ENCODE results near the gene ATF5. TPM values are rescaled to one million over a fixed set of nuclear protein-coding genes. Genes with fewer than 3 reads are reported as not detected.
A peak's percentile ranks its signal among the peaks of the same experiment; 100 is the strongest.

Gene ATF5
- total and polyA plus RNA-seq, 2 of the 13 experiments (the other 11 are each of a cell fraction or from before 2014, with no cell fraction given) = 5.2 to 10.3 TPM

DNA sequence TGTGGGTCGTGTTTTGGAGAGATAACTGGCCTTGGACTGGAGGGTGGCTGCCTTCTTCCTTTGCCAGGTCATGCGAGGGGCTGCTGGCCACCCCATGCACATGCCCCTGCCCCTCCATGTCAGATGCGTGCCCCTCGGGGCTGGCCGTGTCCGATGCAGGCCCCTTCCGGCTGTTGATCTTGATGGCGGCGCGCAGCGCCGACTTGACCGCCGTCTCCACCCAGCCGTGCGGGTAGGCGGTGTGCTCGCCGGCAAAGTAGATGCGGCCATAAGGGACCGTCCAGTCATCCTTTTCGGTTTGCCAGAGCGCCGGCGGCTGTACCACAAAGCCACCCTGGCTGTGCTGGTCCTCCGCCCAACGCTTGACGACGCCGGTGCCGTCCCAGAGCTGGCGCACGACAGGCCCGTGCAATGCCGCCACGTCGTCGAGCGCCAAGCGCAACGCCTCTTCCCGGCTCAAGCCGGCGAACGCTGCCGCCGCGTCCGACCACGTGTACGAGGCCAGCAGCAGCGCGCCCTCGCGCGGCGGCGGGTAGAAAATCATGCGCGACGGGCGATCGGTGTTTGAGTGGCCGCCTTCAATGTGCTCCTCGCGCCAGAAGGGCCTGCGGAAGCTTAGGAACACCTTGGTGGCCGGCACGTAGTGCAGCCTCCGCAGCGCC lies 39.2 kb upstream of the ATF5 start:
- Histone ChIP-seq H3K79me2 (ENCODE audit: insufficient read depth, low read length) (no peaks in the 10 kb centered on the region), H3K4me2 (ENCODE audit: low read depth, low read length) (no peak overlapping the region), H4K20me1 (ENCODE audit: insufficient read depth, low read length) (no peaks in the 10 kb centered on the region), H3K27ac (ENCODE audit: extremely low read length, insufficient read depth, low read length) (no peak overlapping the region), H3K27me3 (ENCODE audit: control insufficient read depth in 1 of 2, insufficient read depth in 2 of 2, low read length in 2 of 2) (peaks cover 0 to 4% of the 10 kb centered on the region in 2 experiments; a peak in 2 of 5 replicates), H3K9ac (ENCODE audit: insufficient read depth, low read depth, low read length) (no peak overlapping the region), H3K36me3 (replicated peaks in 1 of 2; ENCODE audit: control insufficient read depth in 1 of 2, insufficient read depth in 2 of 2, low read length in 2 of 2) (peaks cover 0 to 1% of the 10 kb centered on the region in 2 experiments; a peak in 3 of 5 replicates), H3K4me3 (replicated peaks in 1 of 3; ENCODE audit: insufficient read depth in 1 of 3, low read depth in 2 of 3, low read length in 3 of 3) (no peak overlapping the region), H3K9me3 (ENCODE audit: low read length) (no peaks in the 10 kb centered on the region), H2AFZ (ENCODE audit: low read length) (no peak overlapping the region), H3K4me1 (ENCODE audit: insufficient read depth, low read length) (no peaks in the 10 kb centered on the region)
- no TSS peak for BruUV-seq (replicated peaks)
- POLR2A ChIA-PET = no interaction called here
- no peak for FAIRE-seq
- ATAC-seq = no peak
- 96% methylated on average over 62 of the region's 71 CpGs for WGBS (ENCODE audit: low lambda C conversion rate)
- intact Hi-C loops (cut with micrococcal nuclease; ENCODE audit: unreplicated experiment) (no loop called here), in situ Hi-C loops (cut with HindIII; ENCODE audit: extremely low pct_ligation_motif_present, low pct_unique_long_range_greater_than_20kb) (no loop called here)
- CTCF ChIA-PET (ENCODE audit: low intra/inter-chr PET ratio, low total read pairs) = no interaction called here
- no peak for DNase-seq (ENCODE audit: low spot score)
- TF ChIP-seq AGO2 (optimal IDR thresholded peaks at IDR 0.05; ENCODE audit: low read depth, low read length) = peak; percentile 79
- no peak for TF ChIP-seq SRSF9 (IDR thresholded peaks at IDR 0.05; ENCODE audit: borderline replicate concordance, insufficient read depth, low read depth, low read length, poor library complexity, severe bottlenecking)
- TF ChIP-seq ZNF768 (CRISPR knock-in tag; IDR thresholded peaks at IDR 0.05) = 0 out of 2 replicates have a peak, but pooled peaks have one; percentile 4
- TF ChIP-seq, protein P1, sequence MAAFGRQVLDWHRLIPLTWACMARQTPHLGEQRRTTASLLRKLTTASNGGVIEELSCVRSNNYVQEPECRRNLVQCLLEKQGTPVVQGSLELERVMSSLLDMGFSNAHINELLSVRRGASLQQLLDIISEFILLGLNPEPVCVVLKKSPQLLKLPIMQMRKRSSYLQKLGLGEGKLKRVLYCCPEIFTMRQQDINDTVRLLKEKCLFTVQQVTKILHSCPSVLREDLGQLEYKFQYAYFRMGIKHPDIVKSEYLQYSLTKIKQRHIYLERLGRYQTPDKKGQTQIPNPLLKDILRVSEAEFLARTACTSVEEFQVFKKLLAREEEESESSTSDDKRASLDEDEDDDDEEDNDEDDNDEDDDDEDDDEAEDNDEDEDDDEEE (CRISPR knock-in tag; IDR thresholded peaks at IDR 0.05) = no peak
- peak; percentile 25 for TF ChIP-seq AGO1 (IDR thresholded peaks at IDR 0.05; ENCODE audit: low read depth, low read length, poor library complexity, severe bottlenecking)
- TF ChIP-seq ETV5 (CRISPR knock-in tag; IDR thresholded peaks at IDR 0.05; ENCODE audit: borderline replicate concordance) = no peak
- no peak for TF ChIP-seq MED1 (CRISPR knock-in tag; IDR thresholded peaks at IDR 0.05)
- peak; percentile 44 for TF ChIP-seq RBFOX2 (IDR thresholded peaks at IDR 0.05; ENCODE audit: low read depth, low read length)
